Measurements from ENCODE around the gene SCD5.

The SCD5 gene

DNA sequence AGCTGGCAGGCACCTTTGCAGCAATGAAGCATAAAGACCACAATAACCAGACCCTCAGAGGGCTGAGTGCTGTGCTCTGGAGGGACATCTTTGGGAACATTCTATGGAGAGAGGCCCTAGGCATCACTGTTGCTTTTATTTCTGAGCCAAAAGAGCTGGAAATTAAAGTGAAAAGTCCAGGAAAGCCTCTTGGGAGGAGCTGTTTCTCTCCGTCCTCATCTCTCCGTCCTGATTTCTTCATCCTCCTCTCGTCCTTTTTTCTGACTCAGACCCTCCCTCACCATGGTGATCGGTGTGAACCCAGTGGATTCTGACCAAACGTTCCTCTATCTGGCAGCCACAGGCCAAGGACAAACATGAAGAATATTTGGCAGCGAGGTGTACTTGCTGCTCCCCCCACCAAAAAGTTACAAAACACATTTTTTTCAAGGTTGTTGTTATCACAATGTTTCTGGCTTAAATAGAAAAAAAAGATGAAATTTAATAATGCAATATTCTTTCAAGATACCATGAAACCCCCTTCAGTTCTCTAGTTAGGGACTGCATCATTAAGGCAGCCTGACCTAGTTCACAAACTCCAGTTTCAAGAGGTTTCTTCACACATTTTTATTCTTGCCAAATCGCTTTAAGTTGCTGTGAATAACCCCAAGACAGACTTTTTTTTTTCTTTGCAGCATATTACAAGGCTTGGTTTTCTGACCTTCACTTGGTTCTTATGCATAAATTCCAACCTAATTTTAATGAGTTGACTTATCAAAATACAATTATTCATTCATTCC, 80.2 kb downstream of the SCD5 start:
- no peak for DNase-seq

DNA sequence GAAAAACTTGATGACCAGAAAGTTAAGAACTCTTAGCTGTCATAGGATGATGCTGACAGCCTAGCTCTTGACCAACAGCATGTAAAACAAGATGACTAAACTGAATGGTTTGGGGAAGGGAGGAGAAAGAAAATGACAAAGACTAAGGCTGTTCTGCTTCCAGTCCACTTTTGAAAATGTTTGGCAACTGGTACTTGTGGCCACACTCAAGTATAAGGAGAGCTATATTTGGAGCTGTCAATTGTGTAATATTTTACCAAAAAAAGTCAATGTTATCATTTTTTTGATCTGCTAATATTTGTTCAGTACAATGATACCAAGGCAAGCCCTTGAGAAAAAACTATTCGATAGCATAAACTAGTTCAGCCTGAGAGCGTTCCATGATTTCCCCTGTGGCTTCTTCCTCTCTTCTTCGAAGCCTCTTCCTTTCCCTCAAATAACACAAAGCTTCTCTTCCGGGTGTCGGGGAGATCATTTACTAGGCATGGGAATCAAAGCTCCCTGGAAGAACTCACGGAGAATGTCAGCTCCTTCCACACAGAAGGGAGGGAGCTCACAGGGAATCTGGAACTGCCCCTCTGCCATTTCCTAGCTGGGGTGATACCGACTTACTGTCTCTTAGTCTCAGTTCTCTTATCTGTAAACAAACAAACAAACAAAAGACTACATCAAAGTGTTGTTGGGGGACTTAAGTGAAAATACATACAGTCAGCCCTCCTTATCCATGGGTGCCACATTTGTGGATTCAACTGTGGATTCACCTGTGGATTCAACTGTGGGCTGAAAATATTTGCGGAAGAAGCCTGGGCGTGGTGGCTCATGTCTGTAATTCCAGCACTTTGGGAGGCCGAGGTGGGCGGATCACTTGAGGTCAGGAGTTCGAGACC, 82.6 kb downstream of the SCD5 start:
- DNase-seq, result no peak

DNA sequence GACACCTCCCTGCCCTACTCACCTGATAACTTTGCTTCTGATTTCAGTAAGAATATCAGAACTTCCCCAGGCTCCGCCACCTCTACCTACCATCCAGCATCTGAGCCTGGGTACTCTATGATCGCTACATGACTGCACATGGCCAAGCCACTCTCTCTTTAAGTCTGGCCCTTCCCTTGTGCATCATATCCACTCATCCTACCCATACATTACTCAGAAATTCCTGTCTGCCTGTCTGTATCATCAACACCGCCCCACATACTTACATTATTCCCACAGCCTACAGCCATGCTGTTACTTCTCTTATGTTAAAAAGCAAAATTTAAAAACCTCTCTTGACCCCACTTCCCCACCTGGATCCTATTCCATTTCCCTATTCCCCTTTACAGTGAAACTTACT, 84.7 kb downstream of the SCD5 start:
- no peak for DNase-seq

DNA sequence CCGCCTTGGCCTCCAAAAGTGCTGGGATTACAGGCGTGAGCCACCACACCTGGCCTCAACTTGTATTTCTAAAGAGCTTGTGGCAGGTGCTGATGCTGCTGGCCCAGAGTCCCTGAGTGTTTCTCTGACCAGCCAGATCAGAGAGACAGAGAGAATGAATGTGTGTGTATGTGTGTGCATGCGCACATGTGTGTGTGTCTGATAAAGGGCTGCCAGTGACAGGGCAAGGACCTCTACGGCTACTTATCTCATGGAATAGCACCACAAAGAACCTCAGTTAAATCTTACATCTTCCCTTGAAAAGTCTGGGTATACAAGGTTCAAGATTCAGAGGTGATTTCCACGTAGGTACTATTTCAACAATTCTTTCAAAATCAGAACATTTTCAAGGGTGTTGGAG, 86.0 kb downstream of the SCD5 start:
- DNase-seq, result no peak

DNA sequence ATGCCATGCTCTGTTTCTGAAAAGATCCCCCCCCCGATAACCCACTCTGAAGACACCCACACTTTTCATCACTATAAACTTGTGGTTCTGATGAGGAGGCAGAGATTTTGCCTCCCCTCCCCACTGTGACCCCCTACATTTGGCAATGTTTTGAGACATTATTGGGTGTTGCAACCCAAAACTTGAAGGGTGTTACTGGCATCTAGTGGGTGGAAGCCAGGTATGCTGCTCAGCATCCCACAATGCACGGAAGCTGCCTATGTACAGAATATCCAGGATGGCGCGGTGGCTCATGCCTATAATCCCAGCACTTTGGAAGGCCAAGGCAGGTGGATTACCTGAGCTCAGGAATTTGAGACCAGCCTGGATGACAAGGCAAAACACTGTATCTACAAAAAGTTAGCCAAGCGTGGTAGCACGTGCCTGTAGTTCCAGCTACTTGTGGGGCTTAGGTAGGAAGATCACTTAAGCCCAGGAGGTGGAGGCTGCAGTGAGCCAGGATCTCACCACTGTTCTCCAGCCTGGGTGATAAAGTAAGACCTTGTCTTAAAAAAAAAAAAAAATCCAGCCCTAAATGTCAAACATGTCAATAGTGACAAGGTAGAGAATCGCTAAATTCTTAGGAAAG, 87.3 kb downstream of the SCD5 start:
- DNase-seq, result no peak

DNA sequence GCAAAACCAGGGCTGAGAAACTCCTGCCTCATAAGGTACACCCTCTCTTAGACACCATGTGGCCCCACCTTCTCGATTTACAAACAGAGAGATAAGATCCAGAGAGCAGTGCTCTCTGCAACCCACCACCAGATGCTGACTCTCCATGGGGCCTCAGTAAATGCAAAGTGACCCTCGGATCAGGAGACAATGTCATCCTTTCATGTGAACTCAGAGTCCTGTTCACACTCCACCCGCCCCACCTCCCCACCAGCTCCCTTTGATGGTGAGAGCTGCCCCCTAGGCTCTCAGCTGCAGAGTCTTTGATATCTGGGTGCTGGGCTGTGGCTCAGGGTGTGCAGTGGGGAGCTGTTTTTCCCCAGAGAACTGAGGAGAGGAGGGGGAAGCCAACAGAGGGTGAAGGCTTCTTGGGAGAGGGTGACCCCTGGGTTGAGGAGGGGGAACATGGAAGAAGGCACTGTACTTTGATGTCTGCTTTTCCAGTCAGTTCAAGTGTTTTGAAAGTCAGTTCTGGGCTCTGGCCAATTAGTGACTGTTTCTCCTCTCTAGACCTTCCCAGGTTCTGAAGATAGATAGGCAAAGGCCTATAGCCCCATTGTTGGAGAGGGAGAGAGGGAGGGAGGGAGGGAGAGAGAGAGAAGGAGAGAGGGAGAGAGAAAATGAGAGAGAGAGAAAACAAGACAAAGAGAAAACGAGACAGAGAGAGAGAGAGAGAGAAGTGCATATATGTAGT, 88.2 kb downstream of the SCD5 start:
- DNase-seq, result no peak

DNA sequence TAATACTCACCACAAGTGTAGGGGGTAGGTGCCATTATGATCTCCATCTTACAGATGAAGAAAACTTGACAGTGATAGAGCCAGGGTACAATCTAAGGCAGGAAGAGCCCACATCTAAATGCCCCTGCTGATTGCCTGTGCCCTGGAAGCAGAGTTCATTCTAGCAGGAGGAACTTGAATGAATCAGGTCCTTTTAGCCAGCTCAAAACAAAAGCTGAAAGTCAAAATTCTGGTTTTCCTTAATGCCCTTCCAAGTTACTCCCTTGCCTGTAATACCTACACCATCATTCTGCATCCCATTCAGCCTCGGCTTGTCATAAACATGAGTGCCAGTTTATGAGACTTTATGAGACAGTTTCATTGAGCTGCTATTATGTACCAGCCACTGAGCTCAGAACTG, 89.6 kb downstream of the SCD5 start:
- no peak for DNase-seq

DNA sequence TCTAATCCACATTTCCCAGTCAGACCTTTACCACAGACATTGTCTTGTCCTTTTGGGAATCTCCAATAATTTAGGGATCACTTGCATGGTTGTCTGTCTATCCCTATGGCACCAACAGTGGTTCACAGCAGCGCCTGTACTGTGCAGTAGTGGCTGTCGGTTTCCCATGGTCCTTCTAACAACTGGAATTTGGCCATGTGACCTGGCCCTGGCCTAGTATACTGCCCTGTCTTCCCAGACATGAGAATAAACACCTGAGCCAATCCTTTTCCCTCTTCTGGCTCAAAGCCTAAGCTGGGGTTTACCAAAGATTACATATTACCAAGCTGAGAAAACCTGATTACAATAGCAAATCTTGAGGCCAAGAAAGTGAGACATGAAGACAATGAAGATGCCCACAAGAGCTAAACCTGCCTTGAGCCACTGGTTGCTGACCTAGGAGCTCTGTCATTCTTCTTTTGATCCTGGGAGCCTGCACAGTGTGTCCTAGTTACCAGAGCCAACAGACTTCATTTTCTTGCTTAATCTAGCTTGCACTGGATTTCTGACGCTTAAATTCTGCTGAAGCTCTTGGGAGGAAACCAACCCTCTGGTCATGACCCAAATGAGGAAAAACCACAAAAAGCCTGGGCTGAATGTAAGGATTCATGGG, 92.1 kb downstream of the SCD5 start:
- DNase-seq, result no peak

DNA sequence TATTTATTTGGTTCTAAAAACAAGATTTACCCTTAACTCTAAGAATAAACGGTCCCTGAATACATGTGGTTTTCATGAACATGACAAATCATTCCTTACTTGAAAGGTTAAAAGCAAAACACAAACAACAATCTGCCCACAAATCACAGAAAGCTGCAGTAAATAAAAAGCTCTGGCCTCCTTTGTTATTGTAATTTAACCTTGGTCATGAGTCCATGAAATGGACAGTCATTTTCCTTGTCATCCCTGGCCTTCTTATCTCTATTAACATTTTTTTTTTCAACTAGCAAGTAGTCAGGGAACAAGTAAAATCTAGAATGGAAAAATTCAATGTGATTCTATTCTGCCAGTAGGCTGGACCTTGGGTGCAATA, 92.7 kb downstream of the SCD5 start:
- no peak for DNase-seq

DNA sequence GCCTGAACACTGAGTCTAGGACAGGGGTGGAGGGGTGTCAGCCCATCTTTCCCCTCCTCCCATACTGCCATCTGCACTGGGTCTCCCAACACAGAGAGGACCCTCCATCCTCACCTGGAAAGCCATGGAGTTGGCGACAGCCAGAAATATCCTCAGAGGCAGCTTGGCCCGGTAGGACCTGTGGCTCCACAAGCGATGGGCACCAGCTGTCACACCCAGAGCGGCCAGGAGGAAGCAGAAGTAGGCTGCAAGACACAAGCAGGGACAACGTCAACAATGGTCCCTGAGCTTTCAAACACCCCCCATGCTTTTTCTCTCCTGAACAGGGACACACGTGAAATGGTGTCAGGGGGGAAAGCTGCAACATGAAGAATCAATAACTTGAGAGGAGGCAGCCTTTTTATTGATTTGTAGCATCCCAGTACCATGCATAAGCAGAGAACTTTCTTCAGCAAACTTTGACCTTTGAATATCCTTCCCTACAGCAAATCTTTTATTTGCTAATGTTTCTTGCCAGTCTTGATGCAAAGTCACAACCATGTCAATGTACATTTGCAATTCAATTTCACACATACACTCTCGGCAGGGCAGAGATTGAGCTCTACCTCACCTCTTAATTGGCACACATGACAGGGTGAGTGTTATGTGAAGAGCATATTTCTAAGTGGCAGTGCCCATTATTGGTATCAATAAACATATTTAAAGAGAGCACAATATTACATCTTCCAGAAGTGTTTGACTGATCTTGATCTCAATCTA, 93.2 kb downstream of the SCD5 start:
- DNase-seq, result no peak

DNA sequence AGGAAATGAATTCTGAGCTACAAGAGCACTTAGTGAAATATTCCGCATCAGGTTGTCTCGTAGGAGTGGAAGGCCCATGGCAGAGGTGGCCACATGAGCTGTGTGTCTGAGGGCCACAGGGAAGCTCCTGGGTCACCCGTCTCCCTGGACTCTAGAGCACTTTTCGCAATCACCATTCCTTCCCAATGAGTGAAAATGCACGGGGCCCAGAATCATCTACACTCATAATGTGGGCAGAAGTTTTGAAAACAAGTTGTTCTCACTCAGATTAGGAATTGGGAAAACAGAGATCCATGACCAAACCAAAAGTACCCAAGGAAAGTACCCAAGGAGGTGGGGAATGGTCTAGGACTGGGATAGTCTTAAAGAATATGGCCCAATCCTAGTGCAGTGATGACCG, 94.4 kb downstream of the SCD5 start:
- DNase-seq, result no peak

DNA sequence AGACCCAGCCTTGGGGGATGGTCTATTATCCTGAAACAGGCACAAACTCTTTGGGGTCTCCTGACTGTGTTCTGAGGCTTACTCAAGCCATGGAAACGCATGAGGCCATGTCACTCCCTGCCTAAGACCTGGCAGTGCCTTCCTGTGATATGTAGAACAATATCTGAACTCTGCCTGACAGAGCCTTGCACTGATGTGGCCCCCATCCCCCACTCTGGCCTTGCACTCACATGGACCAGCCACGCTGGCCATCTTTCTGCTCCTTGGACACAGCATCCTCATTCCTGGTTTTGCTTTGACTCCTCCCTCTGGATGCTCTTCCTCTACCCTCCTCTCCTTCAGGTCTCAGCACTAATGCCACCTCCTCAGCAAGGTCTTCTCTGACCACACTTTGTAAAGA, 100.2 kb downstream of the SCD5 start:
- DNase-seq, result no peak

DNA sequence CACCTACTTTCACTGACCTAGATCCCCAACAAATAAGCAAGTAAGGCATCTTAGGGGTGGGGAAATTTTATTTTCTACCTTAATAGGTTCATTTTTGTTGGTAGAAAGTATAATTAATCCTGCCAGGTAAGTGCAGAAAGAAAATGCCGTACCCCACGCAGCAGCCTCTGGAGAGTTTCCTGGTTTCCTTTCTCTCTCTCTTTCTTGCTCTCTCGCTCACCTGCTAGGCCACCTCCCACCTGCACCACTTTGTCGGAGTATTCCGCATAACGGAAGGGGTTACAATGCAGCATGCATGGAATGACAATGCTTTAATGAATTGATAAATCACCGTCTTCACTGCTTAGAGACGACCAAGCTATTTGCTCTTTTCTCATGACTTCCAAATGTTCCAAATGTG, 101.0 kb downstream of the SCD5 start:
- no peak for DNase-seq

DNA sequence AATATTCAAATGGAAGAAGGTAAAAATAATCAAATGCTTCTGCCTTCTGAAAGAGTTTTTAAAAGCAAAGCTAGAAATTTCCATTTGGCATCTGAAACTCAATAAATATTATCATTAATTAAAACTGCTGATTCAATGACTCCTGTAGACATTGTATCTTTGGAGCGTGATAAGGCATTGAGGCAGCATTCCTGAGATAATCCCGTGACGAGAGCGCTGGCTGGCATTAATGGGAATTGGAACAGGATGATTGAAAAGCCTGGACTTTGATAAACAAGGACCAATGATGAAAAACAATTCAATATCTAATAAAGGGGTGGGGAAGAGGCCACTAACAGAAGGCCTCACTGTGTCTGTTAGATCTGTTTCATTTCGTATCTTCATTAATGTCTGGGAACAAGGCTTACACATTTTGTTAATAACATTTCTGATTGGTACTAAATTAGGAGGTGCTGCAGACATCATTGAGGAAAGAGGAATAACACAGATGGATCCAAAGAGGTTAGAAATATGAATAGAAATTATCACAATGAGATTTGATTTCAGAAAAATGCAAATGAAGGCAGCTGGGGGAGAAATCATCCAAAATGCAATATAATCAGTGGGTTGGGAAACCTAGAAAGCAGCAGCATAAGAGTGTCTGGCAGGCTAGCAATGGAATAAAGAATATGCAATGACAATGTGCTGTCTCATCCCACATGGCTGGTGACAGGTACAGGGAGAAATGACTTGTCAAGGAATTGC, 102.3 kb downstream of the SCD5 start:
- no peak for DNase-seq

DNA sequence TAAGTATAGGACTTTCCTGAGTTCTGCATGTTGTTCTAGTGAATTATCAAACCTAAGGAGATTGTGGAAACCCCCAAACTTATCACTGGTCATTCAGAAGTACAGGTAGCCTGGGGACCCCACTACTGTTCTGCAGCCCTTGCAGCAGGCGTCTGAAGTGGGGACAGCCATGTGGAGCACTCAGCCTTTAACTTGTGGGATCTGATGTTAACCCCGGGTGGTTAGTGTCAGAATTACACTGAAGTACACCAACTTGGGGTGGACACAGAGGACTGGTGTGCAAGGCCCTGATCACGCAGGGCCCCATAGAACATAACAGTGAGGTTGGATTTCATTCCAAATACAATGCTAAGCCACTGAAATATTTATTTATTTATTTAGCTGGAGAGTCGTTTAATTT, 103.7 kb downstream of the SCD5 start:
- DNase-seq, result no peak

DNA sequence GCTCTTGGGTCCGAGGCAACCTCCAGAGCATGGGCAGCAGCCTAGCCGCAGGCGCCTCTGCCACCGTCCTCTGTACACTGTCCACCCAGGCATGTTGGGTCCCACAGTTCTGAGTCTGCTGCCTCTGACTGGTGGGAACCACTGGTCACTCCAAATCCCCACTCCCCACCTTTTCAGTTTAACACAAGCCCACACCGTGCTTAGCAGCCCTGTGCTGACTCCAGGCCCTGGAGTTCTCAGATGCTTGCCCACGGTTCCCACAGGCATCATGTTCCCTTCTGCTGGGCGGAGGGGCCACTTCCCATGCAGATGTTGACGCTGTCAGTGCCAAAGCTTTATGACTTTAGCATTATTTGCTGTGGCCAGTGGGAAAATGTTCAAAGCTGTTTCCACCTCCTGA, 104.5 kb downstream of the SCD5 start:
- no peak for DNase-seq

DNA sequence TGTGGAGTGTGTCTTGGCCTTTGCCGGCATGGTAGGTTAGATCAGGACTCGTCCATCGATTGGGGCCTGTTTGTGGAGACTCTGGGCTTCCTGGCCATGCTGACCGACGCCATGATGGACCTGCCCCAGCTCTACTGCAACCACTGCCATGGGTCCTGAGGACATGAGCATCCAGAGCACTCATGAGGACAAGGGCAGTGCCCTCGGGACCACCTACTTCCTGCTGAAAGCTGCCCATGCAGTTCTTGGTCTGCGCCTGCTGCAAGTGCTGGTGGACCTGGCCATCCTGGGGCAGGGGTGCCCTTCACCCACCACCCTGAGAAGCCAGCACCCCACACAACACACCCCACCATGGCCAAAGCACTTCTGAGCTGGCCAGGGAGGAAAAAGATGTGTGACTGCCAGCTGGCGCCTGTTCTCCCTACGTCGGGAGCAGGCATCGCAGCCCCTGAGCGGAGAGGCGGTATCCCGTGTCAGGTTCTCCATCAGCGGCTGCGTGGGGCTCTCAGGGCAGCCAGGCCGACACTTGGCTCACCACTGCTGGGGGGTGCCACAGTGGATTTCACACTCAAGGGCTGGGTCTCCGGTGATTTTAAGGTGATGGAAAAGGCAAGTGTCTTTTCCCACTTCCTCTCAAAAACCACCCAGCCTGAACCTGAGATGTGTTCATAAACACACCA, 106.4 kb downstream of the SCD5 start:
- no peak for DNase-seq

DNA sequence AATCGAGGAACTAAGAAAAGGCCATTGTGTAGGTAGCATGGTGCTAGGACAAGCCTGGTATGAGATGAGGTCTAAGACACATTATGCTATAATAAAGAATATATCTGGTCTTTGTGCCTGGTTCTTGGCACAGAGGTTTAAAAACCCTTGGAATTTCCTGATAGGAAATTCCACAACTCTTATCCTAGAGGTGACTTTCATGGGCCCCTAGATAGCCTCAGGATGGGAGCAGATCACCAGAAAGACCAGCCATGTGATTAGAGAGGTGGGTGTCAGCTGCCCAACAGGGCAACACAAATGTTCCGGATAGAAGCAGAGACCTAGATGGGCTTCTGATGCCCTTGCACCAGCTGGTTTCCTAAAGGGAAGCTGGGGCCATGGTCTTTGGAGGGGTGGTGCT, 107.2 kb downstream of the SCD5 start:
- no peak for DNase-seq

DNA sequence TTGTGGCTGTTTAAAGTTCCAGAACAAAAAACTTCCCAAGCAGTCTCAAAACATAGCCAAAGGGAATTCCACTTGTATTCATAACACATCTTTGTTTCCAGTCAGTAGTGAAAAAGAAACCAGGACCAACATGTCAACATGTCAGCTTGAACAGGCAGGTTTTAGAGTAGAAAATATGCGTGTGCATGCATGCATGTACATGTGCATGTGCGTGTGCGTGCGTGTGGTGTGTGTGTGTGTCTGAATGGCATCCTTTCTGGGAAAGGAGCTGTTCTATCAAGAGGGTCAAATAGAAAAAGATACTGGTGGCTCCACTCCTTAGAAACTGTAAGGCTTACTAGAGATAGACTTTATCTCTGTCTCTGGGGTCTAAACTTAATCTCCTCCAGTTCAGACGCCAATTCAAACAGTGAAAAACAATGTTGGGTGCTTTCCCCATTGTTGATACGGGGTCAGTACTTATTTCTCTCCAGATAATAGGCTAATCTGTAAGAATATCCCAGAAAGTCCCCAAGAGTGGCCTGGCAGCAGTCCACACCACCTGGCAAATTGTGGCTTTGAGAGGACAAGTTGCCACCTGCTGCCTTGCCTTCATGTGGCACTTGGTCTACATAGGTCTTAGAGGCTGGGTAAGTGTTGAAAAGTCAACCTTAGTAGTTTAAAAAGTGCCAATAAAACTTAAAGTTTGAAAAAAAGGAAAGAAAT, 110.4 kb downstream of the SCD5 start:
- DNase-seq, result no peak

DNA sequence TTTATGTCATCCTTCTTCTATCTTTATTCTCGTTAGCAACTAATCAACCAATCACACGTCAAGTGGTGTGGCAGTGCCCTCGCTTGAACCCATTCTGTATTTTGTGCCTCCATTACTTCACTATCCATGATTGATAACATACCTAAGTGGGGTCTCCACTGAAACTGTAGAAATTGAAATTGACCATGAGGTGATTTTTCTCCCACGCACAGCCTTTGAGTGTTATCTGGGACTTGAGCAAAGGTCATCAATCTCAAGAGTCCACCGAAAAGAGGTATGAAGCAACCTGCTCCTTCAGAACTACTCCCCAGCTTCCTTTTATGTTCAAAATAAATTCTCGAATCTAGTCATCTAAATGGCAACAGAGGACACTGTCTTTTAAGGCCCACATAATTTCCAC, 111.1 kb downstream of the SCD5 start:
- DNase-seq, result no peak

All from COR-L47 (cell line).